Adipocyte (in vitro differentiated cells): ENCODE data around the gene CDK18.
A peak's percentile ranks its signal among the peaks of the same experiment; 100 is the strongest.

ENCODE experiments used
- DNase-seq: peaks from one replicate; pipeline ENCODE4 v3.0.0-alpha.2; 2015; ENCODE audit warnings: low read depth
- H3K27me3 ChIP-seq: replicated peaks from 2 replicates; pipeline ENCODE4 v1.7.0; 2013; ENCODE audit warnings: mild to moderate bottlenecking, low read length, moderate library complexity; ENCODE audit not compliant: control insufficient read depth, insufficient read depth
- H3K36me3 ChIP-seq: 2 replicates; pipeline ENCODE4 v1.7.0; 2013; ENCODE audit warnings: low read length, mild to moderate bottlenecking, moderate library complexity; ENCODE audit not compliant: control insufficient read depth, insufficient read depth, severe bottlenecking
- H3K4me1 ChIP-seq: 2 replicates; pipeline ENCODE4 v1.7.0; 2013; ENCODE audit warnings: mild to moderate bottlenecking, low read length, moderate library complexity; ENCODE audit not compliant: control insufficient read depth, insufficient read depth
- H3K4me3 ChIP-seq: 2 replicates; pipeline ENCODE4 v1.7.0; 2013; ENCODE audit warnings: mild to moderate bottlenecking, low read length, moderate library complexity
- H3K9ac ChIP-seq: 2 replicates; pipeline ENCODE4 v1.7.0; 2013; ENCODE audit warnings: mild to moderate bottlenecking, low read length, moderate library complexity
- H3K9me3 ChIP-seq: 2 replicates; pipeline ENCODE4 v1.7.0; 2013; ENCODE audit warnings: mild to moderate bottlenecking, low read length, moderate library complexity; ENCODE audit not compliant: control insufficient read depth

Gene CDK18

DNA sequence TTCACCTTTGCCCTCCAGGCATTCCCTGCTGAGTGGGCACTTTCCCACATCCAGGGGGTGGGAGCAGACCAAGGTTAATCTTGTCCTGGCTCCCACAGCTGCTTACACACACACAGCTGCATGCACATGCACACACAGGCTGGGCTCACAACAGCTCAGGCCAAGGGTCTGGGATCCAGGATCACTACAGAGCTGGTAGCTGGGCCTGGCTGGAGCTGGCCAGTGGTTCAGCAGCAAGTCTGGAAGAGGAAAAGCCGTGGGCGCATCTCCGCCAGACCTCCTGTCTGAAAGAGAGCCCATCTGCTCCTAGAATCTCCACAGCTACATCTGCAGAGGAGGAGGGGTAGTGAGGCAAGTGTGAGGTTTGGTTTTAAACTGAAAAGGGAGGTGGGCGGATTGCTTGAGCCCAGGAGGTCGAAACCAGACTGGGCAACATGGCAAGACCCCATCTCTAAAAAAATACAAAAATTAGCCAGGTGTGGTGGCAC is 3.8 kb downstream of the CDK18 start:
- H3K27me3 ChIP-seq = peaks cover 32% of the 10 kb centered on the region

DNA sequence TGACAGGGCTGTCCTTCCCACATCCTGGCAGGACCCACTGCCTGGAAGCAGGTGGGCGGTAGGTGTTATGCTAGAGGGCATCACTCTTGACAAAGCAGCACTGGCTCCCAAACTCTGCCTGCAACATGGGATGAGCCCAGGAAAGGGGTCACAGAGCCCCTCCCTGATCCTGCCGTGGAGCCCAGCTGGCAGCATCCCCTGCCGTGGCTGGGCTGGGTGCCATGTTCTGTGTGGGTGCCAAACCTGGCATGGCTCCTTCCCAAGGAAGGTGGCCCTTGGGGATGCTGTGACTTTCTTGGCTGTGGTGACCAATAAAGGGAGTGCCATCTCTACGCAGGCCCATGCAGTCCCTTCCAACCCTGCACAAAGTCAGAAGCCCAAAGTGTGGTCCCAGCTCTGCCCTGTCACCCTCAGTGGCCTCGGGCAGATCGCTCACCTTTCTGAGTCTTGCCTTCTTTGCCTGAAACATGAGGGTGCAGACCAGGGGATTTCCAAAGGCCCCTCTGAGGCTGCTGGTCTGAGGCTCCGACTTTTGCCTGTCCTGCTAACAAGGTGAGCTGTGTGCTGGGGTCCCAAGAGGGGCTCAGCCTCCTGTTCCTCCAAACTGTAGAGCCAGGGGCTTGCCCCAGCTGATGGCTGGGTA is 6.0 kb downstream of the CDK18 start:
- DNase-seq = no peak
- H3K4me3 ChIP-seq = no peak overlapping the region

More for the DNA sequence above, 3.8 kb downstream of the CDK18 start:
- no peak for DNase-seq
- Histone ChIP-seq H3K9ac (no peak overlapping the region), H3K9me3 (no peaks in the 10 kb centered on the region), H3K36me3 (no peaks in the 10 kb centered on the region), H3K4me1 (peaks cover 4% of the 10 kb centered on the region), H3K4me3 (no peak overlapping the region)

DNA sequence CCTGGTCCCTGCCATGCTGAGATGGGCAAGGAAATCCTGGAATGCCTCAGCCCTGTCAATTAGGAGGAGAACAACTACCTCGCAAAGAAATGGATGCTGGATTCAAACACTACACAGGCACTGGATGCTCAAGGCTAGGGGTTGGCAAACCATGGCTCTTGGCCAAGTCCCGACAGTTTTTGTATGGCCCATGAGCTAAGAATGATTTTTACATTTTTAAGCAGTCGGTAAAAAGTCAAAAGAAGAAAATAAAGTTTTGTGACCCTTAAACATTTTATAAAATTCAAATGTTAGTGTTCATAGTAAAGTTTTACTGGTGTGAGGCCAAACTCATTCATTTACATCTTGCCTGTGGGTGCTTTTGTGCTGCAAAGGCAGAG is 6.5 kb downstream of the CDK18 start:
- no peaks in the 10 kb centered on the region for H3K4me1 ChIP-seq
- H3K36me3 ChIP-seq = no peaks in the 10 kb centered on the region
- no peak overlapping the region for H3K9ac ChIP-seq
- DNase-seq = no peak
- H3K4me3 ChIP-seq = no peak overlapping the region
- H3K9me3 ChIP-seq = no peaks in the 10 kb centered on the region
- H3K27me3 ChIP-seq = peaks cover 11% of the 10 kb centered on the region

More for the DNA sequence above, 6.0 kb downstream of the CDK18 start:
- Histone ChIP-seq H3K27me3 (peaks cover 16% of the 10 kb centered on the region), H3K4me1 (no peaks in the 10 kb centered on the region), H3K9ac (no peak overlapping the region), H3K9me3 (no peaks in the 10 kb centered on the region), H3K36me3 (no peaks in the 10 kb centered on the region)

DNA sequence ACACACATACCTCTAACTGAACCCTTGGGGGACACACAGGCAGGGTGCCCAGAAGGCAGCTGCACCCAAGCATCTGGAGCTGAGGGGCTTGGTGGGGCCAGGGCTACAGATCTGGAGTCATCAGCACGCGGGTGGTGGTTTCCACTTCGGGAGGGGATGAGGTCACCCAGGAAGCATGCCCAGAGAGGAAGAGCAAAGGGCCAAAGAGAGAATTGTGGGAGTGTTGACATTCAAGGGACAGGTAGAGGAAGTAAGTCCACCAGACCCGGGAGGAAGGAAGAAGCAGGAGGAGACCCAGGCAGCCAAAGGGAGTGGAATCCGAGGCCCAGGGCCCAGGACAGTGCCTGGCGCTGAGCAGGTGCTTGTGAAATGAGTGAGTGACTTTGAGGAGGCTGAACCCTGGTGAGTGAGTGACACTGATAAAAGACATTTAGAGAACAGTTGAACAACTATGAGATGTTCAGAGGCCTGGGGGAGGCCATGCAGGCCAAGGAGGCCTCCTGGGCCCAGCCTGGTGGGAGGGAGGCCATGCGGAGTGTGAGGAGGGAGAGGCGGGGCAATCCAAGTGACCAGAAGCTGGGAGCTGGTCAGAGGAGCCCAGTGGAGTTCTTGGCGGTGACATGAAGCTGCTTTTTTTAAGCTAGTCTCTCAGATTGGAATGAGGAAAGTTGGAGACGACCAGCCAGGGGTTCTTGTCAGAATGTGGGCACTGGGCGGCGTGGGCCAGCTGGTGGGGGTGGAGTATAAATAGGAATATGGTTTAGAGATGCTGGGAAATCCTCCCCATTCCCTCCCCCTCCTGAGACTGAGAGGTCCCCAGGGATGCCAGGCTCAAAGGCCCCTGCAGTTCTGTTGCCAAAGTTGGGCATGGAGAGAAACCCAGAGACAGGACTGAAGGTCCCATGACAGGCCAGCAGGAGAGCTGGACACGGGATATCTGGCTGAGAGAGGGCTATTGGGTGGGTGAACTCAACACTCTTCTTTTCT is 7.9 kb downstream of the CDK18 start:
- Histone ChIP-seq H3K4me1 (no peaks in the 10 kb centered on the region), H3K36me3 (no peaks in the 10 kb centered on the region), H3K9me3 (no peaks in the 10 kb centered on the region), H3K9ac (no peak overlapping the region), H3K27me3 (peaks cover 6% of the 10 kb centered on the region), H3K4me3 (no peak overlapping the region)
- DNase-seq = no peak

DNA sequence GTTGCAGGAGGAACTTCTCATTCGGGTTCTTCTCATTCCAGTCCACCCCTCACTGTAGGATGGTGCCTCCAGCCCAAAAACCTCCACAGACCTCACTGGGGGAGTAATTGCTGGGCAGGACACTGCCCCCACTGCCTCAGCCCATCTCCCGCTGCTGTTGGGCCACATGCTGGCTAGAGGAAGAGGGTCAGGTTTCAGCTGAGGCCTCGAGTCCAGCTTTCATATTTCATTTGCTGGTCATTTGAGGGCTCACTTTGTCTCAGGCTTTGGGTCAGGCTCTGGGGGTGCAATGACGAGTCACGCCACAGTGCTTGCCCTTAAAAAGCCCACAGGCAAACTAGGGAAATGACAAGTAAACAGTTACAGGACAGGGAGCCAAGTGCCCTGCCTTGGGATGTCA is 9.3 kb downstream of the CDK18 start:
- no peak for DNase-seq
- no peak overlapping the region for H3K9ac ChIP-seq

DNA sequence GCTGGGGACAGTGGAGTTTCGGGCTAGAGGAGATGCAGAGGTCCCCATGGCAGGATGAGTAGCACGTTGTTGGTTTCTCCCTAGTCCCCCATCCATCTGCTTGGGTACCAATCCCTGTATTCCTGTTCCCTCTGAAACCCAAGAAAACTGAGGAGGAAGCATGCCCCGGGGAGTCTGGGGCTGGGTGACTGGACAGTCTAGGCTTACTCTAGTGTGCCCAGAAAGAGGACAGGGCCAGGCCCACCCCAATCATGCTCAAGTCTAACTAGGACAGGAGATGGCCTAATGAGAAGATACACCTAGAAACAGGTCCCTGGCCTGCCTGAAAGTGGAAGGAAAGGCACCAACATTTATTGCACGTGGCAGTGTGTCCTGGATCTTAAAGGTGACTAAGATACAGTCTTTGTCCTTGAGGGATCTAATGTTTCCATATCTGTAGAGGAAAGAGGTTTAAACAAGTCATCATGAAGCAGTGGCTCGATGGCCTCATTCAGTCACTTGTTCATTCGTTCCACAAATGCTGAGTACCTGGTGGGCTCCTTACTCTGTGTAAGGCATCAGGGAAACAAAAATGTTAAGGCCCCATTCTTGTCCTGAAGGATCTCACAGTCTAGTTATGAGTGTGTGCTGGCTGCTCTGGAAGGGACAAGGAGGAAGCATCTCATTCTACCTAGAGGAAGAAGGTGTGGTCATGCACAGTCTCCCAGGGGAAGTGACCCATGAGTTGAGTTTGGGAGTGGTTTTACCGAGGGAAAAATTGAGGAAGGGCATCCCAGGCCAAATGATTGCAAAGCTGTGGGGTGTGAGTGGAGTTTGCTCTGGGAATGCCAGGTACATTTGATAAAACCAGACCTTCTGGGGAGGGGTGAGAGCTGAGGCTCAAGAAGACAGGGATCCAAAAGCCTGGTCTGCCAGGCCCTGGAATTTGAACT is 10.0 kb downstream of the CDK18 start:
- Histone ChIP-seq H3K4me3 (no peak overlapping the region), H3K9me3 (no peaks in the 10 kb centered on the region), H3K4me1 (no peaks in the 10 kb centered on the region), H3K9ac (no peak overlapping the region), H3K27me3 (peaks cover 27% of the 10 kb centered on the region), H3K36me3 (no peaks in the 10 kb centered on the region)
- no peak for DNase-seq

More for the DNA sequence above, 9.3 kb downstream of the CDK18 start:
- Histone ChIP-seq H3K4me3 (no peak overlapping the region), H3K27me3 (peaks cover 20% of the 10 kb centered on the region), H3K9me3 (no peaks in the 10 kb centered on the region), H3K36me3 (no peaks in the 10 kb centered on the region), H3K4me1 (no peaks in the 10 kb centered on the region)

DNA sequence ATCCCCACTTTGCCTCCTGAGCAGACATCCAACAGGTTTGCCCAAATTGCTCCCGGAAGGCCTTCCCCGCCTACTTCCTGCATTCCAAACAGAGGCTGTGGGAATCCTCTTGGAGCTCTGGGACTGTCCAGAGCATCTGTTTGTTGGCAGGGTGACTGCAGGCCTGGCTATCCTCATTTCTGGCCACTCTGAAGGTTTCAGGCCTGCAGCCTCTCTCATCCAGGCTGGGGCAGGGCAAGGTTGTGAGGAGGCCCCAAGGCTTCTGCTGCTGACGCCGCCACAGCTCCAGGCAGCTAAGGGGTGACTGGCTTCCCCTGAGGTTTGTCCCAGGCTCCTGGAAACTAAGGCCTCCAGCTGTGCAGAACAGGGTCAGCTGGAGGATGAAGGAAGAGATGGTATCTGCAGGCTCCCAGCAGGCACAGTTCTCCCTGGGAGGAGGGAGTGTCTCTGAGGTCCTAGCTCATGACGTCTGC is 11.3 kb downstream of the CDK18 start:
- Histone ChIP-seq H3K4me1 (peaks cover 3% of the 10 kb centered on the region), H3K9me3 (no peaks in the 10 kb centered on the region), H3K4me3 (no peak overlapping the region), H3K27me3 (peaks cover 37% of the 10 kb centered on the region), H3K9ac (no peak overlapping the region), H3K36me3 (no peaks in the 10 kb centered on the region)
- DNase-seq = peak; percentile 29

DNA sequence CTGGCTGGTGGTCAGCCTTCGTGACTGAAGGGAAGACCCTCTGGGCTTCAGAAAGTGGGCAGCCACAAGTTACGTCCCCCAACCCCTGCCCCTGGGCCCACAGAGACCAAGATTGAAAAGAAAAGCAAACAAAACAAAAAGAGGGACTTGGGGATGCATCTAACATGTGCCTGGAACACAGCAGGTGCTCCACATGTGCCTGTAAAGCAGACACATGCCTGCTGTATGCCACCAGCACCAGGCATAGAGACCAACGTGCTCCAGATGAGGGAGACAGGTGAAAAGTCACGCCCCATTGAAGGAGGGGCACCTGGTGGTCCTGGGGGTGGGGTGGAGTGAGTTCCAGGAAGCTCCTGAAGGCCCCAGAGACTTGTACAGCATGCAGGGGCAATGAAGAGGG is 11.9 kb downstream of the CDK18 start:
- Histone ChIP-seq H3K4me3 (no peak overlapping the region), H3K4me1 (peaks cover 3% of the 10 kb centered on the region), H3K9ac (no peak overlapping the region), H3K27me3 (peaks cover 41% of the 10 kb centered on the region), H3K9me3 (no peaks in the 10 kb centered on the region), H3K36me3 (no peaks in the 10 kb centered on the region)
- no peak for DNase-seq

DNA sequence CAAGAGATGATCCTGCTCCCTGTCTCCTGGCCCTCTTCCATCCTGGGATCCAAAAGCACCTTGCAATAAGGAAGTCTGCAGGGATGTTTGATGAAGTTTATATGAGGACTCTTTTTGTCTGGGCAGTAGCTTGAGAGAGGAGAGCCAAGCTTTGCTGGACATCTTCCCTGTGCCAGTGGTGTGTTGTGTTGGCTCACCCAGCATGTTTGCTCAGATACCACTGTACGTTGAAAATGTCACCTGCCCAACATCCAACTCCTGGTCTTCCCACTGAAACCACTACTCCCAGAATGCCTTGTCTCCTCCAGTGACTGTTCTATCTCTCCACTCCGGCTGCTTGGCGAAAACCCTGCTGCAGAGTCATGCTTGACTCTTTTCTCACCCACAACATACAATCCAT is 12.8 kb downstream of the CDK18 start:
- H3K36me3 ChIP-seq = no peaks in the 10 kb centered on the region
- H3K9me3 ChIP-seq = no peaks in the 10 kb centered on the region
- peaks cover 3% of the 10 kb centered on the region for H3K4me1 ChIP-seq
- no peak for DNase-seq
- peaks cover 50% of the 10 kb centered on the region for H3K27me3 ChIP-seq
- H3K4me3 ChIP-seq = no peak overlapping the region
- H3K9ac ChIP-seq = no peak overlapping the region

DNA sequence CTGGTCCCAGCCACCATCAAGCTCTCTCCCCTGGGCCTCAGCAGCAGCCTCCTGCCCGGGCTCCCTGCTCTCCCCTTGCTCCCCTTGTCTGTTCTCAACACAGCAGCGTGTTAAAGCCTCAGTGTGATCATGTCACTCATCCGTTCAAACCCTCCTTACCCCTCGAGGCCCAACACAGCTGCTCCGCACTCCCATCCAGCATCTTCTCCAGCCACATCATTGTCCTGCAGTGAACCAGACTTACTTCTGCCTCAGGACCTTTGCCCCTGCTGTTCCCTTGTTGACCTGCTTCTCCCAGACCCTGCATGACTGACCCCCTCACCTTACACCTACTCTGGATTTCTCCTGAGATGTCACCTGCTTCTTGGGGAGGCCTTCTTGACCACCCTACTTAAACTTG is 13.3 kb downstream of the CDK18 start:
- peaks cover 3% of the 10 kb centered on the region for H3K4me1 ChIP-seq

More for the DNA sequence above, 13.3 kb downstream of the CDK18 start:
- H3K4me3 ChIP-seq = no peak overlapping the region
- H3K9ac ChIP-seq = no peak overlapping the region
- no peaks in the 10 kb centered on the region for H3K36me3 ChIP-seq
- DNase-seq = no peak
- peaks cover 55% of the 10 kb centered on the region for H3K27me3 ChIP-seq
- H3K9me3 ChIP-seq = no peaks in the 10 kb centered on the region
